UCSD-AML1 (cell line): ENCODE measurements around the gene BBS9.

Source experiments
- DNase-seq: peaks from one replicate; lab custom pipeline; 2025; ENCODE audit not compliant: unreplicated experiment; lab: John Stamatoyannopoulos, UW

The BBS9 gene

DNA sequence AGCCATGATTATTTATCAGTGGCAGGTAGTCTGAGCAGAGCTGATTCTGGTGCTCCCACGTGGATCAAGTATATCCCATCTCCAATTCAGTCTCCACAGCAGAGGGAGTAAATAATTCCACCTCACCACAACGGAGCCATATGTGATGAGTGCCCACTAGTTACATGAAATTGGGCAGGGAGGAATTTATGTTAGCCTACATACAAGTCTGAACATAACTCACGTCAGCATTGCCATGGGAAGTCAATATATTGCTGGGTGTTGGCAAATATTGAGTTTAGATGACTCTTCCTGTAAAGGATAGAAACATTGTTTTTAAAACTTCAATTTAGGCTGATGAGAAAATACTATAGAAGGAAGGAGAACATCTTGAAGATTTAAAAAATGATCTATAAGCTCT is 507.0 kb downstream of the BBS9 start:
- DNase-seq, result no peak

DNA sequence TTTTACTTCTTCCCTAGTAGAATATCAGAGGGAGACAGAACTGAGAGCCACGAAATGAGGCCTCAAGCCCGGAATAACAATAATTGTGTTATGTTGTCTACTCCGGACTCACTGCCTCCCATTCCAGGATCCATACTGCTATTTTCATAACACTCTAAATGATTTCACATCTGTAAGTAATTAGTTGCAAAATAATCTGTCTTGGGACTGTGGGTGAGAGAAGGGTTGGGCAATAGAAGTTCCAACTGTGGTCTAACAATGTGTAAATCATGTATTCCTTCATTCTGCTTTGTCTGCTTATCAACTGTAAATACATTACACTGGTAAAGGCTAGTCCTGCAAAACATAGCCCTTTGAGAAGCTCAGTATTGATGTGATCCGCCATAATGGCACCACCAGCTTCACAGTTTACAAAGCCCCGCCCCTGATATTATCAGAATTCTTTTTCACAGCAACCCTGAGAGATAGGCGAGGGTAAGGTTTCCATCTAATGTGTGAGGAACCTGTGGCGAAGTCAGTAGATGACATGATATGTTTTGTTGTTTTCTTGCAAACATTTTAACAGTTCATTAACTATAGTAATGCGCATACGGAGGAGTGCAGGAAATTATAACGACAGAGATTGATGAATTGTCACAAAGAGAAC is 510.3 kb downstream of the BBS9 start:
- DNase-seq, result no peak

DNA sequence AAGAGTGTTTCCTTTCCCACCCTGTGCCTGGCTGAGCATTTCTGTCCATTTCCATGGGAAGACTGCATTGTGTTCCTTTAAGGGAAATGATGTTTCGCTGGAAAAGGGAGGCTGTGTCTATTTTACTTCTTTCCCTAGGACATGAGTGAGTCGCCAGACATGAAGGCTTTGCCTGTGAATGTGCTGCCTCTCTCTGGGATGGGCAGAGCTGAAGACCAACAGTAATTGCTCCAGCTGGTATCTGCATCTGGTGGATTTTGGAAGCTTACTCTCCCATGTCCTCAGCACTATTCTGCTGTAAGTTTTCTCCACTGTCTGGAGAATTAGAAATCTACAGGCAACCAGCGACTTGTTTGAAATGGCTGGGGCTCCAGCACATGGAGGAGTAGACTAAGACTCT is 511.4 kb downstream of the BBS9 start:
- no peak for DNase-seq

DNA sequence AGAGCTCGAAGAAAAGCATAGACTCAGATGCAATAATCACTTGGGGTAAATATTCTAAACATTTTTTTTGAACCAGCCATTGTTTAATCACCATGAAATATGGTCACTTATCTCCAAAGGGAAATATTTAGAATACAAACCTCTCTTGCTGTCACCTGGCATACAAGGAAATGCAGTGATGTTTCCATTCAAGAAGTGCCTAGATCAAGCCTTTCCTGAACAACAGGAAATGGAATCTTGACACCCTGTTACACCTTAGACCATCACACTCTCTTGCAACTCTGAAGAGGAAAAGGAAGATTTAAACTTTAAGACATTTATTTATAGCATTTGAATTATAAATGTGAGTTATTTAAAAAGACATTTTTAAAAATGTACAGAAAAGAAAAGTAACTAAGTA is 512.9 kb downstream of the BBS9 start:
- no peak for DNase-seq

- DNase-seq, result no peak
Measured at GRCh38 chr7:33643530-33643929, 514.2 kb downstream of the BBS9 start.

- no peak for DNase-seq
Measured at GRCh38 chr7:33644489-33644888, 515.1 kb downstream of the BBS9 start.

GRCh38 chr7:33645104-33645503 is 515.7 kb downstream of the BBS9 start:
- DNase-seq, result no peak

DNA sequence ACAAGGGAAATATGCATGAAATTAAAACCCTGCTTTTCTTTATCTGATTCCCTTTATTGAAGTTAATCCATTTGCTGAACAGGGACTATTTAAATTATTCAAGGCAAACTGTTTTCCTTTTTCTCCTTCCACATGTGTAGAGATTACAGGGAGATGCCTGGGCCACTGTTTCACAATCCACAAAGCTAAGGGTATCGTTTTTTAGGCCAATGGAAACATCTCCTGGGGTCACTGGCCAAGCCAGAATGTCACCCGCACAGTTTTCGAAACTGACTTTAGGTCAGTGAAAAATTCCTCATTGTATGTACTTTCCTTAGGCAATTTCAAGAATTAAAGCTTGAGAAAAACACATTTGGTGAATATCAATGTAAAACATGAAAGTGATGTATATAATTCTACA is 516.8 kb downstream of the BBS9 start:
- DNase-seq, result no peak

GRCh38 chr7:33646891-33647391 is 517.6 kb downstream of the BBS9 start:
- no peak for DNase-seq

DNA sequence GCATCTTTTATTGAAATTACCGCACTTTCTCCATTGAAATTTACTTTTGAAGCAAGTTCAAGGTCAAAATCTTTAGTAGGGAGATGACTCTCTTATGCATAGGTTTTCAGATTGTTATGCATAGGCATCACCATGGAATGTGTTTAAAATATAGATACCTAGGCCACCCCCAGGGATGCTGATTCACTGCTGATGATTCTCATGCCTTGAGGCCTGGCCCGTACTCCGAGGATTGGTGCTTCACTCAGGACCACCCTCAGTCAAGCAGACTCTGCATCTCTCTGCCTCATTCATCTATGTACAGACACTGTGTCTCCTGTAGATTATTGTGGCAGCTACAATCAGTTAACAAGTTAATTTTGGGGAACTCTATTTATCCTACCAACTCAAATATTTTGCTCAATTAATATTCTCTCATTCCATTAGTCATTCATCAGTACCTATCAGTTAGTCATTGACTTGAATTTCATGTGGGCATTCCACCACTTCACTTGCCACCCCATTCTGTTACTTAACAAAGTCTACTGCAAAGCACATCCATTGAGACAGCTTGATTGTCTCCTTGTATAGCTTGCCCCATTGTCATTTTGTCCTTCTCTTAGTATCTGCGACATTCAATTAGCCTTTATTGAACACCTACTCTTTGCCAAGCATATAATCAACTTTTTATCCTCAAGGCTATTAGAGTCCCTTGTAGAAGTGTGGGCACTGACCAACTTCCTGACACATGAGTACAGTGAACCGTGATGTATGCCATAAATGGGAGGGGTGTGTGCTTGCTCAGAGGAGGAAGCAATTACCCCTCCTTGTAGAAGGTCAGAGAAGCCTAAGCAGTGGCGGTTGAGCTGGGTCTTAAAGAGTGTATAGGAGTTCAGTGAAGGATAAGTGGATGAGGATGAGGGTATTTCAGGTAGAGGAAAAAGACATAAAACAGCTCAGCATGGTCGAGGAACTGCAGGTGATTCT is 520.4 kb downstream of the BBS9 start:
- no peak for DNase-seq

- no peak for DNase-seq
Measured at GRCh38 chr7:33650828-33651227, 521.5 kb downstream of the BBS9 start.

DNA sequence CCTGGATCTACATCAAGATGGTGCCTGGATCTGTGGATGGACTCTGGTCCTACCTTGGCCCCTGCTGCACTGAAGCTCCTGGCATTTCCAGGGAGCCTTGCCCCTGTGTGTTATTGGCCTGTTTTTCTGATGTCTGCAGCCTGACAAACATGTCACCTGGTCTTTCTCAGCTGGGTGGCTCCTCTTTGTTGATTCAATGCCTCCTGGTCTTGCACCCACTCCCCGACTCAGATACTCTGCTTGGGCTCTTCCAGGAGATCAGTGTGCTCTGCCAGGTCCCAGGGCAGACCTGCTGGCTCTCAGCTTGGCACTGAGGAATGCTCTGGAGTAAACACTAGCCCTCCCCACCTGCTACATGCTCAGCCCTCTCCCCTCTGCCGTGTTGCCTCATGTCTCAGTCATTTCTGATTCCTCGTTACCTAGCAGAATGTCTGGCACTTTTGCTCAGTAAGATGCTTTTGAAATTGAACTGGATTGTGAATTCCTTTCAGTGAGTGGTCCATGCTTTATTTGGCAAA is 522.7 kb downstream of the BBS9 start:
- DNase-seq, result no peak

DNA sequence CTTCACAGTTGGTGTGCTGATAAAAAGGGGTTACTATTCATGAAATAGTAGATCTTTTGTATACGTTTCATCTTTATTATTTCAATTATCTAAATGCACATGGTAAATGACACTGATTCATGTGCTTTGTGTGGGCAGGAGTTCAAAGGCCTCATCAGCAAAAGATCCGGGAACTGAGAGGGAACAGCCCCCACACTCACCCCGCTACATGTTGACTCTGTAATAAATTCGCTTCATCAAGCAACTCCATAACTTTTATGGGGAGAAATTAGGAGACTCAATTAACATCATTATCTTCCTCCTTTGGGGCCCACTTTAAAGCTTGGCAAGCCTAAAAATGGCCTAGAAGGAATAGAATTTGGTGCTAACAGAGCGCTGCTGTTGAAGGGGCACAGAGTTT is 525.3 kb downstream of the BBS9 start:
- DNase-seq, result no peak
